ENCODE data around the gene RPUSD4. TPM values are rescaled to one million over a fixed set of nuclear protein-coding genes. Genes with fewer than 3 reads are reported as not detected.

Gene RPUSD4
- total RNA-seq, 4 donors from 2014 or later = 15.0 to 19.9 (median 17.6) TPM

GRCh38 chr11:126231725-126232459, 20.4 kb upstream of the RPUSD4 start:
- H3K4me3 ChIP-seq = no peak overlapping the region
- WGBS = 77% methylated on average over 6 of the region's 6 CpGs
- H3K36me3 ChIP-seq = peaks cover 0 to 31% (median 13%) of the 10 kb centered on the region in 4 donors
- H3K27me3 ChIP-seq = no peaks in the 10 kb centered on the region
- DNase-seq (ENCODE audit: extremely low spot score) = no peak
- H3K4me1 ChIP-seq = no peaks in the 10 kb centered on the region
- intact Hi-C loops (cut with DNase I) = no loop called here
- TF ChIP-seq POLR2A (IDR thresholded peaks at IDR 0.05; ENCODE audit: low read depth) = no peak
- TF ChIP-seq EP300 (IDR thresholded peaks at IDR 0.05) = no peak
- TF ChIP-seq CTCF (IDR thresholded peaks at IDR 0.05) = no peak
- TF ChIP-seq POLR2AphosphoS5 (IDR thresholded peaks at IDR 0.05) = no peak
- H3K27ac ChIP-seq (replicated peaks in 1 of 4) = no peak overlapping the region
- H3K9me3 ChIP-seq = no peaks in the 10 kb centered on the region

GRCh38 chr11:126229858-126230540, 18.5 kb upstream of the RPUSD4 start:
- Histone ChIP-seq H3K4me3 (no peak overlapping the region), H3K9me3 (no peaks in the 10 kb centered on the region), H3K27ac (replicated peaks in 1 of 4) (no peak overlapping the region), H3K27me3 (no peaks in the 10 kb centered on the region), H3K36me3 (peaks cover 0 to 17% (median under 1%) of the 10 kb centered on the region in 4 donors), H3K4me1 (no peaks in the 10 kb centered on the region)
- no peak for DNase-seq (ENCODE audit: extremely low spot score)
- TF ChIP-seq POLR2AphosphoS5 (IDR thresholded peaks at IDR 0.05) (no peak), EP300 (IDR thresholded peaks at IDR 0.05) (no peak), CTCF (IDR thresholded peaks at IDR 0.05) (no peak), POLR2A (IDR thresholded peaks at IDR 0.05; ENCODE audit: low read depth) (no peak)
- intact Hi-C loops (cut with DNase I) = no loop called here
- WGBS = 55% methylated on average over 3 of the region's 3 CpGs

GRCh38 chr11:126226334-126227084, 15.1 kb upstream of the RPUSD4 start:
- 94% methylated on average over 11 of the region's 15 CpGs for WGBS
- H3K9me3 ChIP-seq = no peaks in the 10 kb centered on the region
- H3K4me1 ChIP-seq = no peaks in the 10 kb centered on the region
- no peak overlapping the region for H3K27ac ChIP-seq (replicated peaks in 1 of 4)
- no peaks in the 10 kb centered on the region for H3K27me3 ChIP-seq
- intact Hi-C loops (cut with DNase I) = no loop called here
- peaks cover 0 to 14% (median 0%) of the 10 kb centered on the region in 4 donors for H3K36me3 ChIP-seq
- DNase-seq (ENCODE audit: extremely low spot score) = no peak
- no peak overlapping the region for H3K4me3 ChIP-seq
- TF ChIP-seq CTCF (IDR thresholded peaks at IDR 0.05) = no peak
- TF ChIP-seq POLR2A (IDR thresholded peaks at IDR 0.05; ENCODE audit: low read depth) = no peak
- no peak for TF ChIP-seq EP300 (IDR thresholded peaks at IDR 0.05)
- TF ChIP-seq POLR2AphosphoS5 (IDR thresholded peaks at IDR 0.05) = no peak

- TF ChIP-seq EP300 (IDR thresholded peaks at IDR 0.05) = no peak
- TF ChIP-seq CTCF (IDR thresholded peaks at IDR 0.05) = no peak
- no peak for TF ChIP-seq POLR2A (IDR thresholded peaks at IDR 0.05; ENCODE audit: low read depth)
- no peak for TF ChIP-seq POLR2AphosphoS5 (IDR thresholded peaks at IDR 0.05)
- no peaks in the 10 kb centered on the region for H3K27me3 ChIP-seq
- no peaks in the 10 kb centered on the region for H3K4me1 ChIP-seq
- intact Hi-C loops (cut with DNase I) = no loop called here
- H3K36me3 ChIP-seq = peaks cover 0 to 12% (median 0%) of the 10 kb centered on the region in 4 donors
- DNase-seq (ENCODE audit: extremely low spot score) = no peak
- WGBS = 85% methylated on average over 2 of the region's 2 CpGs
- H3K9me3 ChIP-seq = no peaks in the 10 kb centered on the region
- no peak overlapping the region for H3K27ac ChIP-seq (replicated peaks in 1 of 4)
- no peak overlapping the region for H3K4me3 ChIP-seq
These were observed 13.8 kb upstream of the RPUSD4 start for GRCh38 chr11:126225295-126225665.

Data from esophagus muscularis mucosa (tissue), 4 donors.